Measurements from ENCODE around the gene HNRNPH2.

Gene HNRNPH2

DNA sequence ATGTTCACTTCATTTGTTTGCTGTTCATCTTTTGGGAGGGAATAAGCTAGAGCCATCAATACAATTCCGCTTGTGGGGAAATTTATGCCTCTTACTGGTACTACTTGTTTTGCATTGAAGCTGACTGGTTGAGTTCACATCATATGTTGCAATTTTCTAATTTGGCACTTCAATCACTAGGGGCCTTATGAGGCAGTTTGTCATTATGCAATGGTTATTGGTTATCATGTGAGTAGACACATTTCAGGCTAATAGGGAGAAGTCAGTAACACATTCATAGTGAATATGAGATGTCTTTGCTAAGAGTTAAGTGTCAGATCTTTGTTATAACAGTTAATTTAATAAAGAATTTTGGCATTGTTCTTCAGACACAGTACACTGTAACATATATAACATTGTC, 12.2 kb upstream of the HNRNPH2 start:
- DNase-seq (ENCODE audit: low read depth, low spot score): no peak

DNA sequence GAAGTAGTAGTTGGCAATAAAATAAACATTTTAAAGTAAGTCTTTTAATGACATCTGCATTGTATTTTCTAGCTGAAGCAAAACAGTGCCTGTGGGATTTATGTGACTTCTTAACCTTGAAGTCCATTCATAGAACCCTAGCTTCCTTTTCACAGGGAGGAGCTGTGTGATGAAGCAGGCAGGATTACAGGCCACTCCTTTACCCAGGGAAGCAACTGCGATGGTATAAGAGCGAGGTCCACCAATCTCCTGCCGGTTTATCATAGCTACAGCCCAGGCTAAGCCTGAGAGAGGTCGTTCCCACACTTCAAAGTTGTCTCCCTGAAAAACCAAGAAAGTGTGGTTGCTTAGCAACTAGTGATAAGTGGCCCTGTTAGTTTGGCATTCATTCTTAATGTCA, 10.2 kb upstream of the HNRNPH2 start:
- DNase-seq (ENCODE audit: low read depth, low spot score): no peak

DNA sequence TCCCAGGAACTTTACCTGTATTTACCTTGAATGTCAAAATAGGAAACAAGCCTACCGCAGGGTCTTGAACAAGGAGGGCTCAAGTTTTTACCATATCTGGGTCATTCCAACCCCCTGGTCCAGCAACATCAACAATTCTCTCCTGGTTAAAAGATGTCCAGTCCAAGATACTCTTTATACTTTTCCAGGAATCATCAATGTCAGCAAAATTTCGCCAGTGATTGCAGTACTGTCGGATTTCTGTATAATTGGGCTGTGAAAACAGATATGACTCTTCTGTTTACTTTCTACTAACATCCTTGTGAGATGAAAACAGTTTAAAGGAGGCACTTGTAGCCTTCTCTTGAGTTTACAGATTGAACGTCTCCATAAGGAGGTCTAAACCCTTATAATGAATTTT, 9.3 kb upstream of the HNRNPH2 start:
- no peak for DNase-seq (ENCODE audit: low read depth, low spot score)

DNA sequence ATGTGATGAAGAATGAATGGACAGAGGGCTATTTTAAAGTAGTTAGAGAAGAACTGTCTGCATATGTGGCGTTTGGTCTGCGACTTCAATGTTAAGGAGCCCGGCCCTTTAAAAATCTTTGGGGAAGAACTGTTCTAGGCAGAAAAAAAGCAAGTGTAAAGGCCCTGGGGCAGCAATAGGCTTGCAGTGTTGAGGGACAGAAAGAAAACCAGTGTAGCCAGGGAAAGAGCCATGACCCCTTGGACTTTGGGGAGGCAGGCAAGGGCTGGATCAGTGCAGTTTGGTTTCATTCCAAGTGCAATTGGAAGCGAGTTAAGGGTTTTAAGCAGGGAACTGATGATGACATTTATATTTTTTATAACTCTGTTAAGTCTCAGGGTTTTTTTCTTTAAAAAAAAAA, 8.2 kb upstream of the HNRNPH2 start:
- DNase-seq (ENCODE audit: low read depth, low spot score): no peak

DNA sequence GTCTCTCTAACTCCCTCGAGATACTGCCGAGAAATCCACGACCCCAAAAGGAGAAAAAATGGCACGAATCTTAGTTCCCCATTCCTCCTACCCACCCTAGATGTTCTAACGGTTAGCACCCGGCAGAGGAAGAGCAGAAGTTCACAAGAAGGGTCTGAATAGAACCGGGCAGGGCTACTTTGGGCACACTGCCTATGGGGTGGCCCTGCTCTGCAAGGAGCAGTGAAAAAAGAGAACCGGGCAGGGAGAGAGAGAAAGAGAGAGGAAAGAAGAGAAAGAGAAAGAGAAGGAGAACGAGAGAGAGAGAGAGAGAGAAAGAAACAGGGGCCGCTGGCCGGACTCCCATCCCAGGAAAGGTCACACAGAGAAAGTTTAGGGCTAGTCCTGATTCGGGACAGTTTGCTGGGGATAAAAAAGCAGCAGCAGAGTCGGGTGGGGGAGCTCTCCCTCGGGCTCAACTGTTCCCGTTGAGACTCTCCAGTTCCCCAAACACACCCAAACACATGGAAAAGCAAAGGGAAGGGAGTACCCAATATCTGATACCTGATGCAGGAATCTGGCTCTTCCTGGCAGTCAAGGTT, 765 bp upstream of the HNRNPH2 start:
- DNase-seq (ENCODE audit: low read depth, low spot score): no peak

DNA sequence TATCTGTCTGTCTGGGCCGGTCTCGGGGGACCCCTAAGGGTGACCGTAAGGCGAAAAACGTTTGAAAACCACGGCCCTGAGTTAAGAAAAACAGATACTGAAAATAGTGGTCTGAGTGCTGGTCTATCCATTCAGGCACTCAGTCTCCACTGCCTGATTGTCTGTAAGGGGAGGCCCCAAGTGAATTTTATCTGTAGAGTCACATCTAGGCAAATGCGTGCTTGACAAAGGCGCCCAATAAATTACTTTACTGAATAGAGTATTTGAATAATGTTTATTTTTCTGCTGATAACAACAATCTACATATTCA, 465 bp downstream of the HNRNPH2 start:
- DNase-seq (ENCODE audit: low read depth, low spot score): no peak

DNA sequence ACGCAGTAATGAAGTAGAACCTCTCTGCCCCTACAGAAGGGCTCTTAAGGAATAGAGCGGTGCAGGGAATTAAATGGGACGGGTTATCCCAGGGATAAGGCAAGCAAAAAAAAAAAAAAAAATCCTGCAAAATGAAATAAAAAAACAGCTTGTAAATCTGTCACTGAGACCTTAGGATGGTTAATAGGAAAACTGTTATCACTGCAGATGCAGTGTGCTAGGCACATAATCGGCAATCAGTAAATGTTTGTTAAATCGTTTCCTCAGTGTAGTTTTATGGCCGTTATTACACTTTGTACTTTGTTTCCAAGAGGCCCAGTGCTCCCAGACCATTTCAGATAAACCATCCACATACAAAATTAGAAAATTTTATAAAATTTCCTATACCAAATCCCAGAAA, 1.0 kb downstream of the HNRNPH2 start:
- no peak for DNase-seq (ENCODE audit: low read depth, low spot score)

DNA sequence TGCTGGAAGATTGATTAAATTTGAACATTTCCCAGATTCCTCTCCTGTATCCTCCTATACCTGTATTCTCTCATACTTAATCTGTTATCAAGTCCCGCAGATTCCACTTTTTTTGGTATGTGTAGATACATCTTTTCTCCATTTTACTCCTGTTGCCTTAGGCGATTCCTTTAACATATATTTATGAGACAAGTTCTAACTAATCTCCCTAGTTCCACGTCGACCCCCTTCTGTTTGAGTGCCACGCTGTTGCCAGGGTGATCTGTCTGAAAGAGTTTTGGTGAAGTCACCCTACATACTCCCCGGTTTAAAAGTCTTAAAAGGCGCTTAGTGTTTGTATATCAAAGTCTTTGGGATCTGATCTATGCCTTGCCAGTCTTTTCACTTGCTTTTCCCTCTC, 2.4 kb downstream of the HNRNPH2 start:
- no peak for DNase-seq (ENCODE audit: low read depth, low spot score)

DNA sequence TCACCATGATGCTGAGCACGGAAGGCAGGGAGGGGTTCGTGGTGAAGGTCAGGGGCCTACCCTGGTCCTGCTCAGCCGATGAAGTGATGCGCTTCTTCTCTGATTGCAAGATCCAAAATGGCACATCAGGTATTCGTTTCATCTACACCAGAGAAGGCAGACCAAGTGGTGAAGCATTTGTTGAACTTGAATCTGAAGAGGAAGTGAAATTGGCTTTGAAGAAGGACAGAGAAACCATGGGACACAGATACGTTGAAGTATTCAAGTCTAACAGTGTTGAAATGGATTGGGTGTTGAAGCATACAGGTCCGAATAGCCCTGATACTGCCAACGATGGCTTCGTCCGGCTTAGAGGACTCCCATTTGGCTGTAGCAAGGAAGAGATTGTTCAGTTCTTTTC, 4.0 kb downstream of the HNRNPH2 start:
- DNase-seq (ENCODE audit: low read depth, low spot score): no peak

DNA sequence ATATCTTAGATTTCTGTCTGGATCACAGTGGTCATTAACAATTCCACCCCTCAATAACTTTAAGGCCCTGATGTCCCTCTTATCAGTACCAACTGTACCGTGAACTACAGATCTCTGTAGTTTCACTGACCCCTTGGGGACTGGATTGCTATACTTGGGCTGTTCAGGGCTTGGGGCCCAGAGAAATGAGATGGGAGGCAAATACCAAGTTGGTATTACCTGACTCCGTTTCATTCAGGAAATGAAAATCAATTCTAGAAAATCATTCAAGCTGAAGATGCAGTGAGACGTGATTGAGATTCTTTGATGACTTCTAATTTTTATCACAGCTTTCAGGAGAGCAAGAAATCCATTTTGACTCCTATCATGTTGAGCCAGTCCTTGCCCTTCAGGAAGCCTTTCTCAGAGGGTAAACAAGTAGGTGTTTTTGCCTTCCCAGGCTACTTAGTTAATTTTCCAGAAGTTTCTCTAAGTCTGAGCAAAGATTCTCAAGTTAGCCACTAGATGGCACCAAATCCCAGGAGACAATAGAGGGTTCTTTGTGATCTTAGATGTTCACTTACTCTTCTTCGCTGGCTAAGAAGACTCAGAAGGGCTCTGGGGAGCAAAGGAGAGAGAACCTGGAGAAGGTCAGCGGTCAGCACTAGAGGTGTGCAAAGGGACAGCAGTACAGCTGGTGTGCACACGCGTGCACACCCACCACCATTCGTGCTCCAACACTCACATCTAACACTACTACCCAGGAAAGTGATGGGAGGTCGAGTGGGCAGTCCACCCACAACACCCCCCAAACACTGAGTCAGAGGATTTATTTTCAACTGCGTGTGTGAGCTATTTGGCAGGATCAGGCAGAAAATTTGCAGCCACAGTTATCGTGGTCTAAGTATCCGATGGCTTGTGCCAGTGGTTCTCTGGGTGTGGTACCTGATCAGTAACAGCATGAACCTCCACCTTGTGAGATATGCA, 7.4 kb downstream of the HNRNPH2 start:
- no peak for DNase-seq (ENCODE audit: low read depth, low spot score)

DNA sequence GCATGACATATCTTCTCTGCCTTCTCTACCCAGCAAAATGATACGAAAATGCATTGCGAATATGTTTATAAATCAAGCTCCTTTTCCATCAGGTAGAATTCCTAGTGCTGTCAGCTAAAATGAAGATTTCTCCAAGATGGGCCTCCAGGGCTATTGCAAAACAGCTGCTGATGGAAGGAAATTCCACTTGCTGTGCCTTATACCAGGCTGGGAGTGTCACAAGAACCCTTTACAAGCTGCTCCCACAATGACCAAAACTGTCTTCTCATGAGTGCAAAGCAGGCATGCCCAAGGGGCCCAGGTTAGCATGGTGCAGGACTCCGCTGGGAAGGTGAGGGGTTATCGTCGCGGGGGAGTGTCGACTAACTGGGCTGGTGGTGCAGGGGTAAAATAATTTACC, 8.7 kb downstream of the HNRNPH2 start:
- DNase-seq (ENCODE audit: low read depth, low spot score): no peak

DNA sequence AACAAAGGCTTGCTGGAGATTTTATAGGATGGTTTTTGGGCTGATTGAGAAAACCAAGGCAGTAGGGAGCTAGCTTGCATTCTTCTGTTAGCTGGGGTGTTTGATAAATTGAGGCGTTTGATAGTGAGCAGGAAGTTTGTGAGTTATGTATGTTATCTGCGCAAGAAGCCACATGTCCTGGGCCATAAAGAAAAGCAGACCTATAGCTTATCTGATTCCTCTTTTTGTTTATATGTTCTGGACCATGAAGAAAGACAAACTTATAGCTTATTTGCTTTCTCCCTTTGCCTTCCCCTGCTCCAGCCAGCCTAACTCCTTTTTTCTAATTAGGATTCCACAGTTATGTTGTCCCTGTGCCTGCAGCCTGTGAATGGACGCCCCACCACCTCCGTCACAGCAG, 9.2 kb downstream of the HNRNPH2 start:
- no peak for DNase-seq (ENCODE audit: low read depth, low spot score)

DNA sequence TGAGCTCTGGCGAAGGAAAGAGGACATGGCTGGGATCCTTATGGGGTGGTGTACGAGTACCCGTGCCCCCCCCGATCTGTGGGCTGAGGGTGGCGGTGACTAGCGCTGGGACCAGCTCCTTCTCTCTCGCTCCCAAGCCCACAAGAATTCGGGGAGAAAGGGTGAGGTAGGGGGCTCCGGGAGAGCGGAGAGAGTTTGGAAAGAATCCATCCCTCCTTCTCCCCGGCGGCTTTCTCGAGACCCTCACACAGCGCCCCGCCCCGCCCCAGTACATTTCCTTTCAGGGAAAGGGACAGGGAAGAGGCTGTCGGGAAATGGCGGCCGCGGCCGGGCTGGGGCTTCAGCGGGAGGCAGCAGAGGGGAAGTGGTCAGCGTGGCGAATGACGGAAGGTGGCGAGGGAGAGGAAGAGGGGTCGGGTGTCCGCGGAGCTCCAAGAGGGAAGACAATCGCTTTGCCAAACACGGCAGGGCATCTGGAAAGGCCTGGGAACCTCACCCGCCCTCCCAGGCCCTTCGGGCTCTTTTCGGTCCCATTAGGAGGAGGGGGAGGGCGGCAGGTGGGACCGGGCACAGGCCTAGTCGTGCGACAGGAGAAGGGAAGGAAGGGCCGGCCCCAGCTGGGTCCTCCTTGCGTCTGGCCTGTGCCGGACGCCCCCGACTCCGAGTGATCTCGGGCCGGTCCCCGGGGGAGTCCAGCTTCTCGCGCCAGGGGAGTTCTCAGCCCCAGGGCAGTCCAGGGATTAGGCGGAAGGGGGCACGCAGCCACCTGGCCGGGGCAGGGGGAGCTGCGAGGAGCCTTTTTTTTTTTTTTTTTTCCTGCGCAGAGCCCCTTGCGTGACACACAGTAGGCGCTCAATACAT, 10.2 kb downstream of the HNRNPH2 start:
- DNase-seq (ENCODE audit: low read depth, low spot score): no peak

DNA sequence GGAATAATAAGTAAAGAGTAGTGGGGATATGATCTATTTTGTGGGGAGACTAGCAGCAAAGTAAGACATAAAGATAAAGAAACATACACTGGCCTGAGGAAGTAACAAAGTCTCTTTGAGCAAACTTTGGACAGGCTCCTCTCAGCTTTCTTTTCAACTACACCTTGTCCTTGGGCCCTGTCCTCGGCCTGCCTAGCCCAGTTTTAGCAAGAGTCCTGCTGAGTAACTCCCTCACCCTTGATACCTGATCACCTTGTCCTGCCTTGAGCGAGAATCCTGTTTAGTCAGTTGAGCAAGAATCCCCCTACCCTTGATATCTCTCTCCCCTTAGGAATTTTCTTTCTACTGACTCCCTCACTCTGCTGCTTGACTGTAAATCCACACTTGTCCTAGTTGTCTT, 11.5 kb downstream of the HNRNPH2 start:
- DNase-seq (ENCODE audit: low read depth, low spot score): no peak

DNA sequence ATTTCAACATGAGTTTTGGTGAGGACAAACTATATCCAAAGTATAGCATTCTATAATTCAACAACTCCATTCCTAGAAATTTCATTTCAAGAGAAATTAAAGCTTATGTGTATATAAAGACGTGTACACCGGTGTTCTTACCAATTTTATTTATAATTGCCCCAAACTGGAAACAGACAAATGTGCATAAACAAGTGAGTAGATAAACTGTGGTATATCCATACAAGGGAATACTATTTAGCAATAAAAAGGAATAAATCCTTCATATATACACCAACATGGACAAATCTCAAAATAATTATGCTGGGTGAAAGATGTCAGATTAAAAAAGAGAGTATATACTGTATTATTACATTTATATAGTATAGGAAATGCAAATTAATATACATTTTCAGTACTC, 19.9 kb downstream of the HNRNPH2 start:
- no peak for DNase-seq (ENCODE audit: low read depth, low spot score)

DNA sequence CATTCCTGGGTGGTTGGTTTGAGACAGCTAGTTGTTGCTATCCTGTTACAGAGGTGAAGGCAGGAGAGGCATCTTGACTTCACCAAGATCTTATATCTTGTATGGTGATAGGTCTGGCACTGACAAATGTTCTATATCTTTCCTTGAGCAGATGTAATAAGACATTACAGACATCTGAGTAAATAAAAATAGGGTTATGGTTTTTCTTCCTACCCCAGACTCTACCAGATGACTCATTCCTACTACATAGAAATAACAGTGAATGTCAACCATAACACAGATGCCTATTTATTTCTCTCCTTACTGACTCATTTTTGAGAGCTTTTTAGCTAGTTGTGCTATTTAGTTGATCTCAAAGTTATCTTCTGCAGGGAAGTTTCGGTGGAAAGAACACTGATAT, 21.9 kb downstream of the HNRNPH2 start:
- no peak for DNase-seq (ENCODE audit: low read depth, low spot score)

DNA sequence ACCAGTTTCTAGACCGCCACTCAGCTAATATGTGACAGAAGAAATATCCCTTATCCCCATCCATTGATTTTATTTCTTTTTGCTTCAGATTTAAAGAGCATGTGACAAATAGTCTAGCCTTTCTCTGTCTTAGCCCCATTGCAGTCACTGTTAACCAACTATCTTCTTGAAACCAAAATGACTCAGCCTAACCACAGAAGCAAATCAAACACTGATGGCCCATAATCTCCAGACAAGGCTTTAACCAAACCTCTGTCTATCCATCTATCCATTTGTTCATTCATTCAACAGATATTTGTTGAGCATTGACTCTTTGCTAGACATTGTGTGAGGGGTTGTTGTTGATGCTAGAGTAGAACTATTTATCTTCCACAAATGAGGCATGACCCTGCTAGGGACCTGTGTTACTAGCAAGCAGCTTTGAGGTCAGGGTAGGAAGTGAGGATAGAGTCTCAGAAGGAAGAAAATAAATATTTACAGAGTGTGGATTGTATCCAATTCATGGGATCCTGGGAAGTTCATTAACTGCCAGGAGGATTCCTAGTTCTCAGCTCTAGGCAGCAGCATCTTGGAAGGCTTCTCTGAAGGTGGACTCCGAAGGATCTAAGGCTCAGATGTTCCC, 22.5 kb downstream of the HNRNPH2 start:
- no peak for DNase-seq (ENCODE audit: low read depth, low spot score)

DNA sequence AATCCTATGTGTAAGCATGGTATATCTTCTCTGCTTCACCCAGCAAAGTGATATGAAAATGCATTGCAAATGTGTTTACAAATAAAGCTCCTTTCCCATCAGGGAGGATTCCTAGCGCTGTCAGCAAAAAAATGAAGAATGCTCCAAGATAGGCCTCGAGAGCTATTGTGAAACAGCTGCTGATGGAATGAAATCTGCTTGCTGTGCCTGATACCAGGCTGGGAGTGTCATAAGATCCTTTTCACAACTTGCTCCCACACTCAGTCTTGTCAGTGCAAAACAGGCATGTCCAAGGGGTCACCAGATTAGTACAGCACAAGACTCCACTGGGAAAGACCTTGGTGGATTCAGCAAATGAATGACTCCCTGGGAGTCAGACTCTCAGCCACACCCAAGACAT, 34.1 kb downstream of the HNRNPH2 start:
- DNase-seq (ENCODE audit: low read depth, low spot score): no peak

DNA sequence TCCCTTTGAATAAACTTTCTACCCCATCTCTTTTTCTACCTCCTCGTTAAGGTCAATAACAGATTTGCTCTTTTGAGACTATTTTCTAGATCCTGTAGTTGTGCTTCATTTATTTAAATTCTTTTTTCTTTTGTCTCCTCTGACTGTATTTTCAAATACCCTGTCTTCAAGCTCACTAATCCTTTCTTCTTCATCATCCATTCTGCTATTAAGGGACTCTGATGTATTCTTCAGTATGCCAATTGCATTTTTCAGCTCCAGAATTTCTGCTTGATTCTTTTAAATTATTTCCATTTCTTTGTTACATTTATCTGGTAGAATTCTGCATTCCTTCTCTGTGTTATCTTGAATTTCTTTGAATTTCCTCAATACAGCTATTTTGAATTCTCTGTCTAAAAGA, 41.3 kb downstream of the HNRNPH2 start:
- no peak for DNase-seq (ENCODE audit: low read depth, low spot score)

DNA sequence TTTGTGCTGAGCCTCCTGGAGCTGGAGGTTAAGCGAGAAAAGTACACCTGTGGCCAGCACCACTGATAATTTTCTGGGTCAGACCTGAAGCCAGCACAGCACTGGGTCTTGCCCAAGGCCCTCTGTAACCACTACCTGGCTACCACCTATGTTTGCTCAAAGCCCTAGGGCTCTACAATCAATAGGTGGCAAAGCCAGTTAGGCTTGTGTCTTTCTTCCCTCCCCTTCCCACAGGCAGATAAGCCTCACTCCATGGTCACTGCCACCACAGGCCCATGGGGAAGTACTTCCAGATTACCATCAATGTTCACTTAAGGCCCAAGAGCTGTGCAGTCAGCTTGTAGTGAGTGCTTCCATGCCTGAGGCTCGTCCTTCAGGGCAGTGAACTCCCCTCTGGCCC, 42.1 kb downstream of the HNRNPH2 start:
- DNase-seq (ENCODE audit: low read depth, low spot score): no peak

DNA sequence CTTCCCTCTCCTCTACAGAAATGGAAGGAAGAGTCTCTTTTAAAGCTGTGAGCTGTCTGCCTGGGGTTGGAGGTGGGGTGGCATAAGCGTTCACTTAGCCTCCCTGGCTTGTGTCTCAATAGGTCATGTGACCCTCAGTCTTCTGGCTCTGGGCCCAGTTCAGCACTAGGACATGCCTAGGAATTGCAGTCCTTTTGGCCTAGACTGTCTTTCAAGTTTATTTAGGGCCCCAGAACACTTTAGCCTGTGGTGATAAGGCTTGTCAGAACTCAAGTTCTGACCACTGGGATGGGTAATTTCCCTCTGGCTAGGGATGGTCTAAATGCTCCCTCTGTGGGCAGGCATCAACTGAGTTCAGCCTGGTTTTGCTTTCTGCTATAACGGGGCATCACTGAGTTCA, 42.9 kb downstream of the HNRNPH2 start:
- DNase-seq (ENCODE audit: low read depth, low spot score): no peak

DNA sequence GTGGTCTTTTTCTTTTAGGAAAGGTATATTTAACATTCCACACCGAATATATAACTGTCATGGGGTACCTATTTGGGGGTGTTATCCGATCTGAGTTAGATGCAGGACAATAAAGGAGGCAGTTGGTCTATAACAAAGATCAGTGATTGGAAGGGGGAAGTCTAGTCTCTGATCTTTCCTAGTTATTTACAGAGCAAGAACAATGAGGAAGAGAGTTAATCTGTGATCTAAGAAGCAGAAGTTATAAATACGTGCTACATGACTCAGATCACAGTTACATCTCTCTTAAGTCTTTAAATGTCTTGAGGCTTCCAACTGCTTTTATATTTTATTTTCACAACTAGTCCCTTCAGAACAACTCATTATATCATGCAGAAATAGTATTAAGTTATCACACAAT, 44.0 kb downstream of the HNRNPH2 start:
- no peak for DNase-seq (ENCODE audit: low read depth, low spot score)

Measured in activated naive CD8-positive, alpha-beta T cell treated with anti-CD3 and anti-CD28 coated beads, Interleukin-2, amount 50 U/mL, for 16 hours (primary cell).